HepG2 (cell line): ENCODE data around the gene COQ9. TPM values are rescaled to one million over a fixed set of nuclear protein-coding genes. Genes with fewer than 3 reads are reported as not detected.

Source experiments
- BCL6 ChIP-seq: IDR thresholded peaks from 2 replicates; pipeline ENCODE4 v1.6.1; 2016; ENCODE audit warnings: missing genetic modification reagents, missing compliant biosample characterization
- GTF3A ChIP-seq: sonication (generic); formaldehyde crosslinking; conservative IDR thresholded peaks from 2 replicates; pipeline ENCODE4 v1.4.0; 2020; ENCODE audit warnings: mild to moderate bottlenecking, missing genetic modification reagents
- IKZF4 ChIP-seq: sonication (generic); formaldehyde crosslinking; IDR thresholded peaks from 2 replicates; pipeline ENCODE4 v1.5.1; 2020; ENCODE audit warnings: borderline replicate concordance, mild to moderate bottlenecking, low read depth, missing genetic modification reagents; ENCODE audit errors: not compliant biosample characterization
- JUN ChIP-seq: sonication (generic); formaldehyde crosslinking; IDR thresholded peaks from 2 replicates; pipeline ENCODE4 v1.4.0; 2020; ENCODE audit warnings: mild to moderate bottlenecking, missing genetic modification reagents
- KAT7 ChIP-seq: IDR thresholded peaks from 2 replicates; pipeline ENCODE4 v1.6.1; 2018; ENCODE audit warnings: borderline replicate concordance, missing compliant biosample characterization
- KLF6 ChIP-seq: IDR thresholded peaks from 2 replicates; pipeline ENCODE4 v1.8.0; 2016; ENCODE audit warnings: missing biosample characterization, missing genetic modification reagents
- MLXIP ChIP-seq: sonication (generic); formaldehyde crosslinking; IDR thresholded peaks from 2 replicates; pipeline ENCODE4 v1.9.0; 2021; ENCODE audit warnings: missing genetic modification reagents, borderline replicate concordance
- NONO ChIP-seq, 2 experiments: fragments of 450-650 bp in 1 of 2; sonication (generic) in 1 of 2; formaldehyde crosslinking in 1 of 2; IDR thresholded peaks in 1 of 2; conservative IDR thresholded peaks in 1 of 2; 2 replicates each; pipeline versions ENCODE4 v1.6.1 to v1.8.0; 2017 to 2022; ENCODE audit warnings: mild to moderate bottlenecking in 1 of 2, missing genetic modification reagents in 1 of 2, moderate library complexity in 1 of 2
- NPAS2 ChIP-seq: sonication (generic); formaldehyde crosslinking; IDR thresholded peaks from 2 replicates; pipeline ENCODE4 v1.8.0; 2022; ENCODE audit warnings: mild to moderate bottlenecking, missing genetic modification reagents, borderline replicate concordance
- PHB2 ChIP-seq: fragments of 450-650 bp; IDR thresholded peaks from 2 replicates; pipeline ENCODE4 v1.6.1; 2018; ENCODE audit not compliant: partially characterized antibody
- RBFOX2 ChIP-seq: fragments of 200-400 bp; formaldehyde crosslinking; IDR thresholded peaks from 2 replicates; pipeline ENCODE4 v1.6.1; 2017; ENCODE audit warnings: low read depth, mild to moderate bottlenecking, low read length
- RFXANK ChIP-seq: IDR thresholded peaks from 2 replicates; pipeline ENCODE4 v1.6.1; 2016
- SETDB1 ChIP-seq: sonication (generic); formaldehyde crosslinking; IDR thresholded peaks from 2 replicates; pipeline ENCODE4 v1.5.1; 2020; ENCODE audit warnings: missing genetic modification reagents, mild to moderate bottlenecking, borderline replicate concordance
- SIN3B ChIP-seq: fragments of 150-350 bp; IDR thresholded peaks from 2 replicates; pipeline ENCODE4 v1.6.1; 2014; ENCODE audit warnings: low read length
- SRSF1 ChIP-seq: fragments of 200-400 bp; formaldehyde crosslinking; optimal IDR thresholded peaks from 2 replicates; pipeline ENCODE3; 2017; ENCODE audit warnings: mild to moderate bottlenecking, low read depth, low read length, moderate library complexity
- TCF12 ChIP-seq, 2 experiments: fragments of 450-650 bp in 1 of 2; sonication (generic) in 1 of 2; formaldehyde crosslinking in 1 of 2; IDR thresholded peaks; 2 replicates each; pipeline versions ENCODE4 v1.6.1 to v1.8.0; 2017 to 2022; ENCODE audit warnings: antibody characterized with exemption in 1 of 2, mild to moderate bottlenecking in 1 of 2, missing genetic modification reagents in 1 of 2, moderate library complexity in 1 of 2
- ZBTB7A ChIP-seq: sonication (generic); formaldehyde crosslinking; IDR thresholded peaks from 2 replicates; pipeline ENCODE4 v1.8.0; 2022; ENCODE audit warnings: mild to moderate bottlenecking, missing genetic modification reagents
- ZNF264 ChIP-seq: sonication (generic); formaldehyde crosslinking; IDR thresholded peaks from 2 replicates; pipeline ENCODE4 v1.4.0; 2020; ENCODE audit warnings: missing genetic modification reagents
- ZNF275 ChIP-seq: sonication (generic); formaldehyde crosslinking; IDR thresholded peaks from 2 replicates; pipeline ENCODE4 v1.8.0; 2022; ENCODE audit warnings: missing genetic modification reagents, mild to moderate bottlenecking, inconsistent platforms, borderline replicate concordance
- ZNF33B ChIP-seq: sonication (generic); formaldehyde crosslinking; IDR thresholded peaks from 2 replicates; pipeline ENCODE4 v1.5.1; 2020; ENCODE audit warnings: mild to moderate bottlenecking, missing genetic modification reagents
- ZNF580 ChIP-seq: IDR thresholded peaks from 2 replicates; pipeline ENCODE4 v1.6.1; 2016; ENCODE audit warnings: low read depth, borderline replicate concordance
- polyA plus RNA-seq, 8 experiments: library from polyadenylated mRNA; depleted of rRNA in 3 of 8; stranded (reverse) in 7 of 8; unstranded in 1 of 8; fragments of >200 nt; fragmentation: Illumina TruSeq in 4 of 8; extraction: Trizol in 4 of 8; gene quantifications; 2 replicates each; pipeline versions ENCODE4 v1.2.1 to v1.2.3, GENCODE V29; 2011 to 2016; ENCODE audit warnings: low read depth in 4 of 8, missing spikeins in 1 of 8, mixed read lengths in 1 of 8; ENCODE audit not compliant: insufficient read depth in 1 of 8
- total RNA-seq, 5 experiments: library from RNA; depleted of rRNA; stranded (reverse); fragments of >200 nt; fragmentation: Illumina TruSeq; extraction: Trizol; gene quantifications; 2 replicates each; pipeline ENCODE4 v1.2.3, GENCODE V29; 2016; ENCODE audit warnings: low read depth in 1 of 5

COQ9 gene
- total and polyA plus RNA-seq, 2 of the 13 experiments (the other 11 are each of a cell fraction or from before 2014, with no cell fraction given), result 57.5 to 108 TPM

- TF ChIP-seq MLXIP (CRISPR knock-in tag) (no peak), KAT7 (CRISPR knock-in tag) (peak; percentile 98; the same call in 1 of the 2 replicates), ZNF275 (CRISPR knock-in tag) (peak; percentile 93; the same call in 1 of the 2 replicates), ZNF264 (CRISPR knock-in tag) (peak; percentile 91), TCF12 (IDR thresholded peaks at IDR 0.05) (no peak), TCF12 (CRISPR knock-in tag; IDR thresholded peaks at IDR 0.05) (no peak), ZBTB7A (CRISPR knock-in tag) (0 out of 2 replicates have a peak, but pooled peaks have one; percentile 50), RBFOX2 (peak; percentile 98), BCL6 (CRISPR knock-in tag) (peak; percentile 76), NONO (IDR thresholded peaks at IDR 0.05) (no peak), NONO (CRISPR knock-in tag; conservative IDR thresholded peaks at IDR 0.05) (peak; percentile 97), ZNF33B (CRISPR knock-in tag) (no peak), RFXANK (CRISPR knock-in tag) (peak; percentile 87; the same call in 1 of the 2 replicates), SRSF1 (peak; percentile 72), JUN (CRISPR knock-in tag) (no peak), NPAS2 (CRISPR knock-in tag) (no peak), IKZF4 (no peak), PHB2 (no peak), ZNF580 (CRISPR knock-in tag) (peak; percentile 99), SIN3B (peak; percentile 80), SETDB1 (no peak), GTF3A (CRISPR knock-in tag) (no peak), KLF6 (CRISPR knock-in tag) (peak; percentile 99)
Measured at GRCh38 chr16:57462209-57462977, 15.1 kb downstream of the COQ9 start, which contains the start of gene POLR2C (continued).
